ENCODE measurements around the gene EFCAB11. TPM values are rescaled to one million over a fixed set of nuclear protein-coding genes. Genes with fewer than 3 reads are reported as not detected.
"Not testable (repeated sequence)": the region's sequence is repeated elsewhere in the genome, so short reads cannot be mapped to it uniquely, and the experiment has no call there.

The EFCAB11 gene
- total and polyA plus RNA-seq, 8 donors: 5.3 to 13.9 (median 11.3) TPM

DNA sequence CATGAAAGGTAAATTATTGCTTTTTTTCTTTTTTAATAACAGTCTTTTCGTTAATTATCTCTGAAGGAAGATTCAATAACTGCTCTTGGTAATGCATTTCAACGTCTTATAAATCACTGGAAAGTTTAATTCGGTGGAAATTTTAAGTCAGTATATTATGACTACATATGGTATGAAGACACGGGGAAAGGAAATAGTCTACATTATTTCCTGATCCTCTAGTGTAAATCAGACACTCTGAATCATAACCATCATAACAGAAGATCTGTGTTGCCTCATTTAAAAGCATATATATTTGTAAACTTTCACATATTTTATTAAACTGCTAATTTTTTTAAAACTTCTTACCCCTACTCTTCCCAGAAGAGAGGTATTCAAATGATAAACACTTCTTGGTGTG, 53.7 kb downstream of the EFCAB11 start:
- Histone ChIP-seq H3K27me3 (no peaks in the 10 kb centered on the region), H3K27ac (no peak overlapping the region), H3K4me3 (no peak overlapping the region), H3K36me3 (no peaks in the 10 kb centered on the region), H3K9me3 (no peaks in the 10 kb centered on the region), H3K4me1 (no peaks in the 10 kb centered on the region)
- DNase-seq (no peak), ATAC-seq (no peak)
- TF ChIP-seq, protein P1, sequence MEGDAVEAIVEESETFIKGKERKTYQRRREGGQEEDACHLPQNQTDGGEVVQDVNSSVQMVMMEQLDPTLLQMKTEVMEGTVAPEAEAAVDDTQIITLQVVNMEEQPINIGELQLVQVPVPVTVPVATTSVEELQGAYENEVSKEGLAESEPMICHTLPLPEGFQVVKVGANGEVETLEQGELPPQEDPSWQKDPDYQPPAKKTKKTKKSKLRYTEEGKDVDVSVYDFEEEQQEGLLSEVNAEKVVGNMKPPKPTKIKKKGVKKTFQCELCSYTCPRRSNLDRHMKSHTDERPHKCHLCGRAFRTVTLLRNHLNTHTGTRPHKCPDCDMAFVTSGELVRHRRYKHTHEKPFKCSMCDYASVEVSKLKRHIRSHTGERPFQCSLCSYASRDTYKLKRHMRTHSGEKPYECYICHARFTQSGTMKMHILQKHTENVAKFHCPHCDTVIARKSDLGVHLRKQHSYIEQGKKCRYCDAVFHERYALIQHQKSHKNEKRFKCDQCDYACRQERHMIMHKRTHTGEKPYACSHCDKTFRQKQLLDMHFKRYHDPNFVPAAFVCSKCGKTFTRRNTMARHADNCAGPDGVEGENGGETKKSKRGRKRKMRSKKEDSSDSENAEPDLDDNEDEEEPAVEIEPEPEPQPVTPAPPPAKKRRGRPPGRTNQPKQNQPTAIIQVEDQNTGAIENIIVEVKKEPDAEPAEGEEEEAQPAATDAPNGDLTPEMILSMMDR (IDR thresholded peaks at IDR 0.05): no peak
- intact Hi-C loops (cut with DNase I): no loop called here

DNA sequence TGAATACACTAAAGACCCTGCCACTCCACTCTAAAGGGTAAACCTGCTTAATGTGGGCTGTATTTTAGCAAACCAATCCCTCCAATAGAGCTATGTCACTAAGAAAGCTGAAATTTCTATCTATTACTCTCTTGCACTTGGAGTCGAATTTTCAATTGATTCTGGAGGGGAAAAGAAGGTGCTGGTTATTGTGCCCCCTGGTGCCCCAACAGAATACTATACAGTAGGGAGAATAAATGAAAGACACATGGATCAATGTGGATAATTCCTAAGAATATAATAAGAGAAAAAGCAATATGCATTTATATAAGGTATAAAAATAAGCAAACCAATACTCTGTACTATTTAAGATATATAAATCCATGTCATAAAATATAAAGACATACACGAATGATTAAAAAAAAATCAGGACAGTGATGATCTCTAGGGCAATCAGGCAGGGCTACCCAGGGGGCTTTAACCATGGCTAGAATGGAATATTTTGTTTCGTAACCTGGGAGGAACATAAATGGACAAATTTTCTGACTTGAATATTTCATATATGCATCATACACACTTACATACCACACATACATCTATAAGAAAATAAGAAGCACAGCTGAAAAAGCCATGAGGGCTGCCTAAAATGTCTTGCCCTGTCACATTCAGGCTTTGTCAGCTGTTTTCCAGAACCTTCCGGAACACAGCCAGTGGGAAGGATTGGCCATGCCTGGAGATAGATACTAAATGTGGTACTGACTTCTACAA, 54.4 kb downstream of the EFCAB11 start:
- Histone ChIP-seq H3K4me3 (no peak overlapping the region), H3K27me3 (no peaks in the 10 kb centered on the region), H3K9me3 (no peaks in the 10 kb centered on the region), H3K36me3 (no peaks in the 10 kb centered on the region), H3K4me1 (no peaks in the 10 kb centered on the region), H3K27ac (no peak overlapping the region)
- DNase-seq (no peak), ATAC-seq (peak; percentile 44)
- TF ChIP-seq, protein P1 (IDR thresholded peaks at IDR 0.05): peak; percentile 28
- intact Hi-C loops (cut with DNase I): no loop called here

DNA sequence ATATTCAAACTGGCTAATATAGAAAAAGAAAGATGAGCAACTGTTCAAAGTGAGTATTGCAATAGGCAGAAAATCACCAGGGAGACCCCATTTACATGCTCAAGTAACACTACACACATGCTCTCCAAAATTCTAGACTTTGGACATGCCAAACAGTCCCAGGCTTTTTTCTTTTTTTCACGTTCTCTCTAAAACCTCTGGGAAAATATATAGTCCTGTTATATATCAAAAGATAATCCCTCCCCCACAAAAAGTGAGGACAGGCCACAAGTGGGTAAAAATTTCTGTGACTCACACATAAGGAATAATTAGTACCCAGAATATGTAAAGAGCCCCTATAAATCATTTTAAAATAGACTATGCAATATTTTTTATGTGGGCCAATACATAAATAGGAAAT, 55.2 kb downstream of the EFCAB11 start:
- ATAC-seq (no peak), DNase-seq (no peak)
- H3K27ac ChIP-seq: no peak overlapping the region
- H3K9me3 ChIP-seq: no peaks in the 10 kb centered on the region
- intact Hi-C loops (cut with DNase I): no loop called here
- no peaks in the 10 kb centered on the region for H3K27me3 ChIP-seq
- H3K4me3 ChIP-seq: no peak overlapping the region
- no peaks in the 10 kb centered on the region for H3K36me3 ChIP-seq
- H3K4me1 ChIP-seq: no peaks in the 10 kb centered on the region
- TF ChIP-seq, protein P1 (IDR thresholded peaks at IDR 0.05): no peak

DNA sequence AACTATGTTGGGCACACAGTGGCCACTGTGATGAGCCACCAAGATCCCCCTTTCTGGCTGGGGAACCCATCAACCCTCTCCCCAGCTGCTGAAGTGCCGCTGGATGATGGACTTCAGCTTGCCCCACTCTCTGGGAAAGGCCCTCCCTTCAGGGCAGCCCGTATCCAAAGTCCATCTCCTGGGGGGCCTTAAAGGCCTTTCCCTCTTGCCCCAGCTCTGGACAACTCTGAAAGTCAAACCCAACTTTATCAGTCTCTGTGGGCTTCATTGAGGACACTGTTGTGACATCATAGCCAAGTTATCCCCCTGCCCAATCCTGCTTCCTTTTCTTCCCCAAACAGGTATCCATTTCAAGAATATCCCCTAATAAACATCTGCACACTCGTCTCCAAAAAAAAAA, 61.1 kb downstream of the EFCAB11 start:
- peaks cover 0 to 11% of the 10 kb centered on the region in 2 donors for H3K9me3 ChIP-seq
- intact Hi-C loops (cut with DNase I); H3K36me3 ChIP-seq: not testable (repeated sequence)

DNA sequence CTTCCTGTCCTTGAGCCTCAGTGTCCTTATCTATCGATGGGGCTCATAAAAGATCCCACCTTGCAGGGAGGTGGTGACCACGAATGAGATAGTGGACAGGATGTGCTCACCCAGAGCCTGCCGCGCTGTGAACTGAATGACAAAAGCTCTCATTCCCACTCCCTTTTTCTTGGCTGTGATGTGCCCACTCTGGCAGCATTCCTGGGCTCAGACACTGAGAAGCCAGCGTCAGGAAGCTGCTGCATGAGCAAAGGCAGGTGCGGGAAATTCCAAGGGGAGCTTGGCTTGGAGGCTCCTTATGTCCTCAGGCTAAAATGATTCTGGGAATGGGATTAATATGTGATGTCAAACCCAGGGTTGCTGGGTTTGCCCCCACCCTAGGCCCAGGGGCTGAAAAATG, 61.6 kb downstream of the EFCAB11 start:
- intact Hi-C loops (cut with DNase I): no loop called here
- no peaks in the 10 kb centered on the region for H3K27me3 ChIP-seq
- no peak for ATAC-seq
- H3K4me3 ChIP-seq: no peak overlapping the region
- TF ChIP-seq, protein P1 (IDR thresholded peaks at IDR 0.05): no peak
- H3K27ac ChIP-seq: no peak overlapping the region
- DNase-seq: no peak
- H3K36me3 ChIP-seq: no peaks in the 10 kb centered on the region
- H3K9me3 ChIP-seq: peaks cover 0 to 11% of the 10 kb centered on the region in 2 donors
- no peaks in the 10 kb centered on the region for H3K4me1 ChIP-seq

More for the DNA sequence above, 61.1 kb downstream of the EFCAB11 start:
- H3K4me1 ChIP-seq, H3K27ac ChIP-seq, H3K4me3 ChIP-seq, DNase-seq, ATAC-seq, H3K27me3 ChIP-seq: not testable (repeated sequence)

DNA sequence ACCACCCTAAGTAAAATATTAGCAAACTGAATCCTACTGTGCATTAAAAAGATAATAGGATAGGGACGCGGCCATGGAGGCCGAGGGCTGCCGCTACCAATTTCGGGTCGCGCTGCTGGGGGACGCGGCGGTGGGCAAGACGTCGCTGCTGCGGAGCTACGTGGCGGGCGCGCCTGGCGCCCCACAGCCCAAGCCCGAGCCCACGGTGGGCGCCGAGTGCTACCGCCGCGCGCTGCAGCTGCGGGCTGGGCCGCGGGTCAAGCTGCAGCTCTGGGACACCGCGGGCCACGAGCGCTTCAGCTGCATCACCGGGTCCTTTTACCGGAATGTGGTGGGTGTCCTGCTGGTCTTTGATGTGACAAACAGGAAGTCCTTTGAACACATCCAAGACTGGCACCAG, 62.8 kb downstream of the EFCAB11 start:
- DNase-seq, H3K27ac ChIP-seq: not testable (repeated sequence)

More for the DNA sequence above, 62.8 kb downstream of the EFCAB11 start:
- ATAC-seq; H3K4me3 ChIP-seq; H3K36me3 ChIP-seq; H3K27me3 ChIP-seq; H3K4me1 ChIP-seq; intact Hi-C loops (cut with DNase I): not testable (repeated sequence)
- H3K9me3 ChIP-seq: peaks cover 0 to 11% of the 10 kb centered on the region in 2 donors
